Esophagus muscularis mucosa (tissue), 4 donors: ENCODE measurements around the gene WT1. TPM values are rescaled to one million over a fixed set of nuclear protein-coding genes. Genes with fewer than 3 reads are reported as not detected.
"Not testable (repeated sequence)": the region's sequence is repeated elsewhere in the genome, so short reads cannot be mapped to it uniquely, and the experiment has no call there.

ENCODE experiments used
- DNase-seq: peaks from one replicate; pipeline ENCODE4 v3.0.0-alpha.2; 2017; ENCODE audit errors: extremely low spot score
- H3K27ac ChIP-seq, 4 donors: fragments of 200-600 bp; sonication (generic); replicated peaks in 1 of 4; 1 replicate in 3 of 4; 2 replicates in 1 of 4; pipeline ENCODE4 v1.5.1; 2016 to 2019; ENCODE audit warnings: mild to moderate bottlenecking in 1 of 4
- H3K27me3 ChIP-seq, 4 donors: fragments of 200-600 bp; sonication (generic); one replicate each; pipeline versions ENCODE4 v1.5.1 to v1.6.0; 2016 to 2019
- H3K36me3 ChIP-seq, 4 donors: fragments of 200-600 bp; sonication (generic); one replicate each; pipeline ENCODE4 v1.5.1; 2016 to 2019
- H3K4me1 ChIP-seq, 4 donors: fragments of 200-600 bp; sonication (generic); one replicate each; pipeline ENCODE4 v1.5.1; 2016 to 2019
- H3K4me3 ChIP-seq, 4 donors: fragments of 200-600 bp; sonication (generic); 1 replicate in 2 of 4; 2 replicates in 2 of 4; pipeline ENCODE4 v1.5.1; 2016 to 2019; ENCODE audit warnings: mild to moderate bottlenecking in 4 of 4, moderate library complexity in 1 of 4
- H3K9me3 ChIP-seq, 4 donors: fragments of 200-600 bp; sonication (generic); 1 replicate in 3 of 4; 2 replicates in 1 of 4; pipeline ENCODE4 v1.5.1; 2016 to 2019
- EP300 ChIP-seq: sonication (generic); formaldehyde crosslinking; IDR thresholded peaks from one replicate; pipeline ENCODE4 v1.6.1; 2017; ENCODE audit warnings: antibody characterized with exemption
- POLR2A ChIP-seq: fragments of 450-650 bp; IDR thresholded peaks from one replicate; pipeline ENCODE4 v1.6.1; 2017; ENCODE audit warnings: antibody characterized with exemption, moderate library complexity, mild to moderate bottlenecking, low read depth
- POLR2AphosphoS5 ChIP-seq, 2 donors: sonication (generic); formaldehyde crosslinking; IDR thresholded peaks; one replicate each; pipeline ENCODE4 v1.6.1; 2017; ENCODE audit warnings: antibody characterized with exemption in 2 of 2
- WGBS: methylation state at CpG from one replicate; pipeline ENCODE4 v1.1.5; 2018; 5-methylcytosine and 5-hydroxymethylcytosine counted together
- intact Hi-C: fragments of 100-400 bp; cut with DNase I; formaldehyde crosslinking; loops from one replicate; pipeline ENCODE4 v1.15.1; 2023
- total RNA-seq, 4 donors: library from RNA; depleted of rRNA; stranded (reverse); fragments of >200 nt; gene quantifications; one replicate each; pipeline versions ENCODE4 v1.1.0 to v1.2.1, GENCODE V29; 2016
- TF ChIP-seq, protein P1 (sequence below), 3 experiments: fragments of 200-600 bp in 2 of 3; fragments of 450-650 bp in 1 of 3; sonication (generic) in 2 of 3; IDR thresholded peaks; one replicate each; pipeline ENCODE4 v1.5.1; 2017 to 2019; ENCODE audit warnings: antibody characterized with exemption in 3 of 3, mild to moderate bottlenecking in 2 of 3, moderate library complexity in 1 of 3

WT1 gene
- total RNA-seq, 4 donors from 2014 or later: 0.42 to 3.5 (median 3.1) TPM; not detected in 1

DNA sequence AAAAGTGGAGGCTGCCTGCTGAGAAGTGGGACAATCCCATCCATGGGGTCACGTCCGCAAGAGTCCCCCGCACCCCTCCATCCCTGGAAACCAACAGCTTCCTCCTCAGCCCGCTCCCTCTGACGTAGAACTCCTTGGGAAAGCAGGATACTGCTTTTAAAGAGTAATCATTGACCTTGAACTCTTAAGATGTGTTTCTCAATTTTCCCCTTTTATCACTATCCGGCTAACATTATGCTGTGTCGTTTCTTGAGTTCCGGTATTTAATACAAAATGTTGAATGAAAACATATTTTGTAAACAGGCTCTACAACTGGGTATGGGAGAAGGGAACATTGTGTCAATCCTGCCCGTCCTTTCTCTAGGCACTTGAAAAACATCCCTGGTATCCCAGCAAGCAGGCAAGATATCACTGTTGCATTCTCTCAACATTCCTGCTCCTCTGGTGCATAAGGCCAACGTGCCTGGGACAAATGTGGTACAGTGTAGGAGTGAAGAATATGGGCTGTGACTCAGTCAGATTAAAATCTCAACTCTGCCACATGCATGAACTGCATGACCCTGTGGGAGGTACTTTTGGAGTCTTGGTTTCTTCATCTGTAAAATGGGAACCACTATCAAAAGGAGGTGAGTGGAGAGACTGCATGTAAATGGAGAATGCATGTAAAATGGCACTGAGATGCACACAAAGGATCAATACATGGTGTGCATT lies 52.8 kb downstream of the WT1 start:
- 84% methylated on average over 10 of the region's 10 CpGs for WGBS
- H3K4me1 ChIP-seq: peaks cover 0 to 6% (median 1%) of the 10 kb centered on the region in 4 donors
- H3K9me3 ChIP-seq: peaks cover 0 to 9% (median 2%) of the 10 kb centered on the region in 4 donors
- H3K36me3 ChIP-seq: no peaks in the 10 kb centered on the region
- intact Hi-C loops: no loop called here
- no peak for TF ChIP-seq EP300
- H3K4me3 ChIP-seq: no peak overlapping the region
- peaks cover 0 to 63% (median 0%) of the 10 kb centered on the region in 4 donors for H3K27me3 ChIP-seq
- no peak overlapping the region for H3K27ac ChIP-seq
- DNase-seq: no peak

DNA sequence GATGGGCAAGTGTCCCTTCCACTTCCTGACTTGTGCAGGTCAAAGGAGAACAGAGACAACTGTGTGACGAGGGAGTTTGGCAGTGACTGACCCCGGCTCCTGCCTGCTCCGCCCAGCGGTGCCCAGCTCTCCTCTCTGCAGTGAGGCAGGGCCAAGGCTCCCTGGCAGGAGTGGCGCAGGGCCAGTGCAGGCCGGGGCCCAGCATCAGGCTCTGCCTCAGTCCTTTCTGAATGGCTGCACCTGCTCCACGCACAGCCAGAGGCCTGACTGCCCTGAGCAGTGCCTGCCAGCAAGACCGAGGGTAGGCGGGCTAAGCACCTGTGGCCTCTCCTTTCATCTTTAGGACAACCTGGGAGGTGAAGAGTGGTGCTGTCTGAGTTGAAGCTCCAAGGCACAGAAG lies 54.2 kb downstream of the WT1 start:
- no peaks in the 10 kb centered on the region for H3K4me1 ChIP-seq
- WGBS: 94% methylated on average over 6 of the region's 9 CpGs
- H3K9me3 ChIP-seq: peaks cover 0 to 9% (median 2%) of the 10 kb centered on the region in 4 donors
- H3K27ac ChIP-seq: no peak overlapping the region
- intact Hi-C loops: no loop called here
- no peak for TF ChIP-seq POLR2A
- TF ChIP-seq, protein P1, sequence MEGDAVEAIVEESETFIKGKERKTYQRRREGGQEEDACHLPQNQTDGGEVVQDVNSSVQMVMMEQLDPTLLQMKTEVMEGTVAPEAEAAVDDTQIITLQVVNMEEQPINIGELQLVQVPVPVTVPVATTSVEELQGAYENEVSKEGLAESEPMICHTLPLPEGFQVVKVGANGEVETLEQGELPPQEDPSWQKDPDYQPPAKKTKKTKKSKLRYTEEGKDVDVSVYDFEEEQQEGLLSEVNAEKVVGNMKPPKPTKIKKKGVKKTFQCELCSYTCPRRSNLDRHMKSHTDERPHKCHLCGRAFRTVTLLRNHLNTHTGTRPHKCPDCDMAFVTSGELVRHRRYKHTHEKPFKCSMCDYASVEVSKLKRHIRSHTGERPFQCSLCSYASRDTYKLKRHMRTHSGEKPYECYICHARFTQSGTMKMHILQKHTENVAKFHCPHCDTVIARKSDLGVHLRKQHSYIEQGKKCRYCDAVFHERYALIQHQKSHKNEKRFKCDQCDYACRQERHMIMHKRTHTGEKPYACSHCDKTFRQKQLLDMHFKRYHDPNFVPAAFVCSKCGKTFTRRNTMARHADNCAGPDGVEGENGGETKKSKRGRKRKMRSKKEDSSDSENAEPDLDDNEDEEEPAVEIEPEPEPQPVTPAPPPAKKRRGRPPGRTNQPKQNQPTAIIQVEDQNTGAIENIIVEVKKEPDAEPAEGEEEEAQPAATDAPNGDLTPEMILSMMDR (IDR thresholded peaks at IDR 0.05): no peak
- no peak for TF ChIP-seq POLR2AphosphoS5 (IDR thresholded peaks at IDR 0.05)
- no peak for TF ChIP-seq EP300
- no peaks in the 10 kb centered on the region for H3K36me3 ChIP-seq
- peaks cover 0 to 63% (median 0%) of the 10 kb centered on the region in 4 donors for H3K27me3 ChIP-seq
- no peak overlapping the region for H3K4me3 ChIP-seq
- DNase-seq: no peak

DNA sequence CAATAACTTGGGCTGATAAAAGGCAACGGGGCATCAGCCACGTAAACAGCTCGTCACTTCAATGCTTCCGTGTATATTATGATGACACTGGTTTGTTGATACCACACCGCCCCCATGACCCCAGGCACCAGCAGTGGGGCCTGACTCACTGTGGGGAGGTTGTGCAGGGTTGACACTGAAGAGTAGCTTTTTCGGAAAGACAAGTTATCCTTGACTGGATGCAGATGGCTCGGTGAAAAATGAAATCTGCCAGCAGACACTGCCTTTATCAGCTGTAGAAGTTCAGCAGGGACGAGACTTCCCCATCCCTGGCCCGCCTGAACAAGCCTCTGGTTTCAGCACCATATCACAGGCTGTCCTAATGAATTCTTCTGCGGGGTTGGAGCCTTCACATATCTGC lies 55.6 kb downstream of the WT1 start:
- TF ChIP-seq, protein P1 (IDR thresholded peaks at IDR 0.05): no peak
- TF ChIP-seq POLR2AphosphoS5 (IDR thresholded peaks at IDR 0.05) (no peak), POLR2A (no peak), EP300 (no peak)
- intact Hi-C loops: no loop called here
- H3K4me3 ChIP-seq: no peak overlapping the region
- H3K4me1 ChIP-seq: no peaks in the 10 kb centered on the region
- peaks cover 0 to 62% (median 0%) of the 10 kb centered on the region in 4 donors for H3K27me3 ChIP-seq
- DNase-seq: no peak
- H3K9me3 ChIP-seq: peaks cover 0 to 9% (median 2%) of the 10 kb centered on the region in 4 donors
- no peak overlapping the region for H3K27ac ChIP-seq
- H3K36me3 ChIP-seq: no peaks in the 10 kb centered on the region
- 38% methylated on average over 10 of the region's 10 CpGs for WGBS

DNA sequence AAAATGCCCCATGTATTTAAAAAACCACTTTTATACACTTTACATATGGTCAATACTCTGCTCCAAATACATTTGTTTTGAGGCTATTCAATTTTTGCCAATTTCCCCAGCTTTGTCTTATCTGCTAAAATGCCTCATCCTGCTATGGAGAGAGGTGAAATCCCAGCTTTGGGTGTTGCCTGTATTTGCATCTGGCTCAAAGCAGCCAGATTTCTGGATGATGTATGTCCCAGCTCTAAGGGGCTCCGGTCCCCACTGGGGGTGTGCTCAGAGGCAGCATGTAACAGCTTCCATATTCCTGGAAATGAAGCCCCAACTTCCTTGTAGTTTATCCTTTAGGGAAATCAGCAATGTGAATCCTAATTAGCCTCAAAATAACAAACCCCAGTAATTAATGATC lies 59.5 kb downstream of the WT1 start:
- no peaks in the 10 kb centered on the region for H3K36me3 ChIP-seq
- 43% methylated on average over 1 of the region's 1 CpG for WGBS
- H3K4me1 ChIP-seq: no peaks in the 10 kb centered on the region
- peaks cover 0 to 35% (median 0%) of the 10 kb centered on the region in 4 donors for H3K27me3 ChIP-seq
- no peak for DNase-seq
- H3K27ac ChIP-seq: no peak overlapping the region
- peaks cover 0 to 9% (median 4%) of the 10 kb centered on the region in 4 donors for H3K9me3 ChIP-seq
- TF ChIP-seq POLR2A (no peak), EP300 (no peak), POLR2AphosphoS5 (IDR thresholded peaks at IDR 0.05) (no peak)
- TF ChIP-seq, protein P1 (IDR thresholded peaks at IDR 0.05): no peak
- intact Hi-C loops: no loop called here
- H3K4me3 ChIP-seq: no peak overlapping the region

DNA sequence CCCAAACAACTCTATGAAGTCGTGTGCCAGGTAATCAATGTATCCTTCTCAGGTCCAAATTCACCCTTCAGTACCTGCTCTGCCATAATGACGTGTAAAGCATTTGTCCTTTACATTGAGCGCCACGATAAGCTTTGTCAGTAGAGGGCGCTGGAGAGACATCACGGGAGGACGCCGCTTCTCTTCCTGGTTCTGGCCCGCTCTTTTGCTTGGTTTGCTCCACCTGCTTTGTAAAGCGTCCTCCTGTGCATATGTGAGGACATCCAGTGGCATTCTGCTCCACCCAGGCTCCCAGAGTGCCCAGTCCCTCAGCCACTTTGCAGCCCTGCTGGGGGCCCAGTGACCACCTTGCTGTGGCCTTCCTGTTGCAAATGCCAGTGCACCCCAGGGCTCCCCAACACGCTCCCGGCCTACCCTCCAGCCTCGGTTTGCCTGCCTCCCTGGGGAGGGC lies 61.1 kb downstream of the WT1 start:
- no peak for DNase-seq
- H3K27me3 ChIP-seq: peaks cover 0 to 26% (median 0%) of the 10 kb centered on the region in 4 donors
- WGBS: 47% methylated on average over 13 of the region's 13 CpGs
- H3K4me3 ChIP-seq: no peak overlapping the region
- H3K36me3 ChIP-seq: no peaks in the 10 kb centered on the region
- H3K9me3 ChIP-seq: peaks cover 0 to 9% (median 4%) of the 10 kb centered on the region in 4 donors
- H3K4me1 ChIP-seq: no peaks in the 10 kb centered on the region
- no peak overlapping the region for H3K27ac ChIP-seq
- intact Hi-C loops: no loop called here
- no peak for TF ChIP-seq POLR2A
- TF ChIP-seq, protein P1 (IDR thresholded peaks at IDR 0.05): peak in 1 of 3 experiments; percentile 3

DNA sequence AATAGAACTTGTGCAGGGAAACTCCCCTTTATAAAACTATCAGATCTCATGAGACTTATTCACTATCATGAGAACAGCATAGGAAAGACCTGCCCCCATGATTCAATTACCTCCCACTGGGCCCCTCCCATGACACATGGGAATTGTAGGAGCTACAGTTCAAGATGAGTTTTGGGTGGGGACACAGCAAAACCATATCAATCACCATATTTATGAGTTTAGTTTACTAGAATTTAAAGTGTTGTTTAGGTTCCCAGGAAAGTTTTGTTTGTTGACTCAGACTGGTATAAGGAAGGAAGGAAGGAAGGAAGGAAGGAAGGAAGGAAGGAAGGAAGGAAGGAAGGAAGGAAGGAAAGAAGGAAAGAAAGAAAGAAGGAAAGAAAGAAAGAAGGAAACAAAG lies 65.4 kb downstream of the WT1 start:
- H3K36me3 ChIP-seq, H3K4me1 ChIP-seq, H3K4me3 ChIP-seq, DNase-seq, H3K27me3 ChIP-seq, H3K27ac ChIP-seq, intact Hi-C loops, H3K9me3 ChIP-seq: not testable (repeated sequence)
